ENCODE data around the gene KCNQ1.

DNA sequence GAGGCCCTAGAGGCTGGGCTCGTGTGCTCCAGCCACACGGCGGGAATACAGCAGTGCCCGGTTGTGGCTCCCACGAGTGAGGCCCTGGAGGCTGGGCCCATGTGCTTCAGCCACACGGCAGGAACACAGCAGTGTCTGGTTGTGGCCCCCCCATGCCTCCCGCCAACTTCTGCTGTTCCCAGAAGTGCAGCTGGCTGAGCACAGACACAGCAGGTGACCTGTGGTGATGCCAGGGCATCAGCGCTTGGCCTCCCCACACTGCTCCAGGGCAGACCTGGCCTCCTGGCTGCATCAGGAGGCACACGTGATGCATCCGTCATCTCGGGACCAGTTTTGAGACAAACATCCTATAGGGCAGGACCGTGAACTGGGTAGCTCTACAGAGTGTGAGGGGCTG, 144.7 kb downstream of the KCNQ1 start:
- TF ChIP-seq TAF1 (IDR thresholded peaks at IDR 0.05; ENCODE audit: low read depth) = no peak
- TF ChIP-seq, protein P1, sequence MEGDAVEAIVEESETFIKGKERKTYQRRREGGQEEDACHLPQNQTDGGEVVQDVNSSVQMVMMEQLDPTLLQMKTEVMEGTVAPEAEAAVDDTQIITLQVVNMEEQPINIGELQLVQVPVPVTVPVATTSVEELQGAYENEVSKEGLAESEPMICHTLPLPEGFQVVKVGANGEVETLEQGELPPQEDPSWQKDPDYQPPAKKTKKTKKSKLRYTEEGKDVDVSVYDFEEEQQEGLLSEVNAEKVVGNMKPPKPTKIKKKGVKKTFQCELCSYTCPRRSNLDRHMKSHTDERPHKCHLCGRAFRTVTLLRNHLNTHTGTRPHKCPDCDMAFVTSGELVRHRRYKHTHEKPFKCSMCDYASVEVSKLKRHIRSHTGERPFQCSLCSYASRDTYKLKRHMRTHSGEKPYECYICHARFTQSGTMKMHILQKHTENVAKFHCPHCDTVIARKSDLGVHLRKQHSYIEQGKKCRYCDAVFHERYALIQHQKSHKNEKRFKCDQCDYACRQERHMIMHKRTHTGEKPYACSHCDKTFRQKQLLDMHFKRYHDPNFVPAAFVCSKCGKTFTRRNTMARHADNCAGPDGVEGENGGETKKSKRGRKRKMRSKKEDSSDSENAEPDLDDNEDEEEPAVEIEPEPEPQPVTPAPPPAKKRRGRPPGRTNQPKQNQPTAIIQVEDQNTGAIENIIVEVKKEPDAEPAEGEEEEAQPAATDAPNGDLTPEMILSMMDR (IDR thresholded peaks at IDR 0.05; ENCODE audit: poor library complexity, severe bottlenecking) = no peak
- TF ChIP-seq EZH2 (IDR thresholded peaks at IDR 0.05; ENCODE audit: borderline replicate concordance, insufficient read depth, low read length, poor library complexity, severe bottlenecking) = no peak
- no peak for TF ChIP-seq SMC3 (conservative IDR thresholded peaks at IDR 0.05; ENCODE audit: poor library complexity)
- no peak for TF ChIP-seq POLR2AphosphoS5 (IDR thresholded peaks at IDR 0.05)
- TF ChIP-seq RAD21 (conservative IDR thresholded peaks at IDR 0.05) = no peak
- no peak for TF ChIP-seq REST (IDR thresholded peaks at IDR 0.05; ENCODE audit: borderline replicate concordance)

Measured in neural cell (in vitro differentiated cells).